NCI-H1694 (cell line): ENCODE measurements around the gene DPP4.
A peak's percentile ranks its signal among the peaks of the same experiment; 100 is the strongest.
"Not testable (repeated sequence)": the region's sequence is repeated elsewhere in the genome, so short reads cannot be mapped to it uniquely, and the experiment has no call there.

Source experiments
- DNase-seq: peaks from one replicate; lab custom pipeline; 2025; lab: John Stamatoyannopoulos, UW

Gene DPP4

GRCh38 chr2:161954103-161954502, 119.9 kb downstream of the DPP4 start:
- DNase-seq: peak; percentile 98

GRCh38 chr2:161953367-161953766, 120.6 kb downstream of the DPP4 start:
- not testable (repeated sequence) for DNase-seq

GRCh38 chr2:161952783-161953191, 121.2 kb downstream of the DPP4 start:
- DNase-seq: no peak

DNA sequence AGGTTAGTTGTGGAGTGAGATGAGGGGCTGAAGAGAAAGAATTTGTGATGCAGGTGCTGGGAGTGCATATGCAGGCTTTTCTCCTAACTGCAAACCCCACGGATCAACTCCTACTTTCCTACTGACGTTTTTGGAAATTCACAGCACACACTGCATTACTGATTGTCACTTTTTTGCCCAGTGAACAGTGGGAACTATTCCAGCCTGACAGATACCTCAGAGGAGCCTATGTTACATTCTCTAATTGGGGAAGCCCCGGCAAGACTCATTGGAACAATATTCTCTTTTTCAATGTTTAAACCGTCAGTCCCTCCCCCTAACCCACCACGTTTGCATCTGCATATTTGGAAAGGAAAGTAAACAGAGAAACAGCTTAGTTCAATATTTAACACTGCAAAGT, 126.2 kb downstream of the DPP4 start:
- DNase-seq: peak; percentile 33

DNA sequence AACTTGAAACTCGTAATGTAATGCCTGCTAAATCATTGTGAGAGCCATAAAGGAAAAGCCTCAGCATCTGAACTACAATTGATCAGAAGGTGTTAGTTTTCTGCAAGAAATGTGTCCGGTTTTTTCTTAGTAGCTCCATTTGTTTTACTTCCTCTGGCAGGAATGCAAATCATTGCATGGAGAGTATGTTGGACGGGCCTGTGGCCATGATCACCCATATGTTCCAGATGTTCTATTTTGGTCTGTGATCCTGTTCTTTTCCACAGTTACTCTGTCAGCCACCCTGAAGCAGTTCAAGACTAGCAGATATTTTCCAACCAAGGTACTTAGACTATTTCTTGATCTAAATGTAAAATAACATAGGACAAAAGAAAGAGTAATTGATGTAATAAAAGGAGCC, 126.6 kb downstream of the DPP4 start:
- DNase-seq: peak; percentile 33

DNA sequence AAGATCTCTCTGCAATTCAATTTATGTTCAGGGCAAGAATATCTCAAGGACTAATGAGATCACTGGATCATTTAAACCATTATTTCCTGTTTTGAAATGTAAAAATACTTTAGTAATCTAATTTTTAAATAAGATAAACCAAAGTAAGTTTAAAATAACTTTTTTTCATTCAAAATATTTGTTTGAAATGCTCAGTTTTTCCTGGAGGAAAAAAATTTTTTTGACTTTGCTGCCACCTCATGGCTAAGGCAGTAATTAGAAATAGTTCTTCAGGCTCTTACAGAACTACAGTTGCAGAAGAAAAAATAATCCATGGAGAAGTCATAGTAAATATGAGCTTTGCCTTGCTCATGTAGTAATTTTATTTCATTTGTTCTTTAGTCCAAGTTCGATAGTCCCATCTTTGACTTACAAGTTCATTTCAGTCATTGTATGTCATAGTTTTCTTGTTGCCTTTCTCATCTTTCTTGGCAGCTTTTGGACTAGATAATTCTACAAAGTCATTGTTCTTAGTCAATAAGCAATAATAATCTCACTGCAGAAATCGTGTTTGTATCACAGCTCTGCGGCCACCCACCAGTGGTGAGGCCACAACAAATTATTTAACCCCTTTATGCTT, 127.4 kb downstream of the DPP4 start:
- peak; percentile 51 for DNase-seq

GRCh38 chr2:161943011-161943410, 131.0 kb downstream of the DPP4 start:
- DNase-seq: peak; percentile 48
